Measurements from ENCODE around the gene GPR33.
"Not testable (repeated sequence)": the region's sequence is repeated elsewhere in the genome, so short reads cannot be mapped to it uniquely, and the experiment has no call there.

Gene GPR33

GRCh38 chr14:31487886-31488285 is at the start of gene GPR33:
Gene GPR33 (minus strand): TSS chr14:31488039. CDS start chr14:31483965, 4,074 bp downstream.
- DNase-seq (ENCODE audit: low spot score): no peak

GRCh38 chr14:31536201-31536960 is 48.5 kb upstream of the GPR33 start:
- DNase-seq (ENCODE audit: low spot score): no peak

GRCh38 chr14:31530136-31530535 is 42.3 kb upstream of the GPR33 start:
- no peak for DNase-seq (ENCODE audit: low spot score)

GRCh38 chr14:31529053-31529452 is 41.2 kb upstream of the GPR33 start:
- no peak for DNase-seq (ENCODE audit: low spot score)

GRCh38 chr14:31527546-31527945 is 39.7 kb upstream of the GPR33 start:
- DNase-seq (ENCODE audit: low spot score): no peak

GRCh38 chr14:31527087-31527486 is 39.2 kb upstream of the GPR33 start:
- no peak for DNase-seq (ENCODE audit: low spot score)

GRCh38 chr14:31510855-31511254 is 23.0 kb upstream of the GPR33 start:
- DNase-seq (ENCODE audit: low spot score): no peak

GRCh38 chr14:31510222-31510621 is 22.4 kb upstream of the GPR33 start:
- peak; percentile 27 for DNase-seq (ENCODE audit: low spot score)

GRCh38 chr14:31508135-31508534 is 20.3 kb upstream of the GPR33 start:
- no peak for DNase-seq (ENCODE audit: low spot score)

- no peak for DNase-seq (ENCODE audit: low spot score)
Observed at GRCh38 chr14:31505411-31505810, 17.6 kb upstream of the GPR33 start.

GRCh38 chr14:31501870-31502269 is 14.0 kb upstream of the GPR33 start:
- no peak for DNase-seq (ENCODE audit: low spot score)

GRCh38 chr14:31492759-31493498 is 5.1 kb upstream of the GPR33 start:
- DNase-seq (ENCODE audit: low spot score): no peak

GRCh38 chr14:31489691-31490090 is 1.9 kb upstream of the GPR33 start:
- no peak for DNase-seq (ENCODE audit: low spot score)

GRCh38 chr14:31486764-31487163 is 1.1 kb downstream of the GPR33 start:
- no peak for DNase-seq (ENCODE audit: low spot score)

GRCh38 chr14:31484754-31485153 is 3.1 kb downstream of the GPR33 start:
- DNase-seq (ENCODE audit: low spot score): no peak

- no peak for DNase-seq (ENCODE audit: low spot score)
Observed at GRCh38 chr14:31480156-31480555, 7.7 kb downstream of the GPR33 start.

- DNase-seq (ENCODE audit: low spot score): no peak
Observed at GRCh38 chr14:31479027-31479426, 8.8 kb downstream of the GPR33 start.

GRCh38 chr14:31477248-31477647 is 10.6 kb downstream of the GPR33 start:
- DNase-seq (ENCODE audit: low spot score): no peak

GRCh38 chr14:31476131-31476866 is 11.5 kb downstream of the GPR33 start:
- no peak for DNase-seq (ENCODE audit: low spot score)

- no peak for DNase-seq (ENCODE audit: low spot score)
Observed at GRCh38 chr14:31466554-31466953, 21.3 kb downstream of the GPR33 start.

GRCh38 chr14:31465111-31465510 is 22.7 kb downstream of the GPR33 start:
- no peak for DNase-seq (ENCODE audit: low spot score)

- not testable (repeated sequence) for DNase-seq (ENCODE audit: low spot score)
Observed at GRCh38 chr14:31462450-31462849, 25.4 kb downstream of the GPR33 start.

- no peak for DNase-seq (ENCODE audit: low spot score)
Observed at GRCh38 chr14:31461545-31461944, 26.3 kb downstream of the GPR33 start.

All from iPS-NIHi11 (cell line).